Tibial nerve (tissue), 4 donors: Measurements from ENCODE around the gene UXS1.

Experiments used
- EP300 ChIP-seq, 2 donors: sonication (generic); formaldehyde crosslinking; IDR thresholded peaks; one replicate each; pipeline ENCODE4 v1.6.1; 2017; ENCODE audit warnings: antibody characterized with exemption in 2 of 2, mild to moderate bottlenecking in 1 of 2
- POLR2A ChIP-seq, 2 donors: fragments of 450-650 bp; IDR thresholded peaks; one replicate each; pipeline ENCODE4 v1.6.1; 2017; ENCODE audit warnings: antibody characterized with exemption in 2 of 2, mild to moderate bottlenecking in 2 of 2, moderate library complexity in 2 of 2
- TF ChIP-seq, protein P1 (sequence below), 5 experiments: fragments of 200-600 bp in 3 of 5; fragments of 450-650 bp in 2 of 5; sonication (generic) in 3 of 5; IDR thresholded peaks; one replicate each; pipeline ENCODE4 v1.5.1; 2016 to 2019; ENCODE audit warnings: antibody characterized with exemption in 5 of 5, mild to moderate bottlenecking in 3 of 5, moderate library complexity in 2 of 5

GRCh38 chr2:106147159-106147558 lies 46.9 kb downstream of the UXS1 start:
- TF ChIP-seq, protein P1, sequence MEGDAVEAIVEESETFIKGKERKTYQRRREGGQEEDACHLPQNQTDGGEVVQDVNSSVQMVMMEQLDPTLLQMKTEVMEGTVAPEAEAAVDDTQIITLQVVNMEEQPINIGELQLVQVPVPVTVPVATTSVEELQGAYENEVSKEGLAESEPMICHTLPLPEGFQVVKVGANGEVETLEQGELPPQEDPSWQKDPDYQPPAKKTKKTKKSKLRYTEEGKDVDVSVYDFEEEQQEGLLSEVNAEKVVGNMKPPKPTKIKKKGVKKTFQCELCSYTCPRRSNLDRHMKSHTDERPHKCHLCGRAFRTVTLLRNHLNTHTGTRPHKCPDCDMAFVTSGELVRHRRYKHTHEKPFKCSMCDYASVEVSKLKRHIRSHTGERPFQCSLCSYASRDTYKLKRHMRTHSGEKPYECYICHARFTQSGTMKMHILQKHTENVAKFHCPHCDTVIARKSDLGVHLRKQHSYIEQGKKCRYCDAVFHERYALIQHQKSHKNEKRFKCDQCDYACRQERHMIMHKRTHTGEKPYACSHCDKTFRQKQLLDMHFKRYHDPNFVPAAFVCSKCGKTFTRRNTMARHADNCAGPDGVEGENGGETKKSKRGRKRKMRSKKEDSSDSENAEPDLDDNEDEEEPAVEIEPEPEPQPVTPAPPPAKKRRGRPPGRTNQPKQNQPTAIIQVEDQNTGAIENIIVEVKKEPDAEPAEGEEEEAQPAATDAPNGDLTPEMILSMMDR (IDR thresholded peaks at IDR 0.05), result no peak
- TF ChIP-seq POLR2A (IDR thresholded peaks at IDR 0.05) (no peak), EP300 (IDR thresholded peaks at IDR 0.05) (no peak)
